RWPE2 (cell line): ENCODE results near the gene DPH7.
"Not testable (repeated sequence)": the region's sequence is repeated elsewhere in the genome, so short reads cannot be mapped to it uniquely, and the experiment has no call there.

Source experiments
- ATAC-seq: fragments of 200-7000 bp; cut with Tn5 transposase; 3 replicates; pipeline ENCODE4 v1.9.1; 2021; ENCODE audit warnings: low read depth
- DNase-seq: peaks from one replicate; pipeline ENCODE4 v3.0.0-alpha.2; 2020; ENCODE audit warnings: low spot score
- H3K27ac ChIP-seq: fragments of 450-650 bp; 2 replicates; pipeline ENCODE4 v1.5.1; 2017; ENCODE audit warnings: mild to moderate bottlenecking; ENCODE audit not compliant: poor library complexity, severe bottlenecking
- H3K27me3 ChIP-seq: fragments of 250-450 bp; sonication (Bioruptor Pico); 2 replicates; pipeline ENCODE4 v1.5.1; 2021; ENCODE audit warnings: mild to moderate bottlenecking, moderate library complexity; ENCODE audit not compliant: insufficient read depth, poor library complexity, severe bottlenecking
- H3K36me3 ChIP-seq: fragments of 250-450 bp; sonication (Bioruptor Pico); 2 replicates; pipeline ENCODE4 v1.5.1; 2020; ENCODE audit warnings: low read depth, mild to moderate bottlenecking, moderate library complexity
- H3K4me1 ChIP-seq: fragments of 250-450 bp; sonication (Bioruptor Pico); 2 replicates; pipeline ENCODE4 v1.5.1; 2021; ENCODE audit warnings: mild to moderate bottlenecking, moderate library complexity; ENCODE audit not compliant: insufficient read depth, poor library complexity, severe bottlenecking
- H3K4me3 ChIP-seq: fragments of 250-450 bp; sonication (Bioruptor Pico); 2 replicates; pipeline ENCODE4 v1.5.1; 2021; ENCODE audit warnings: mild to moderate bottlenecking, moderate library complexity; ENCODE audit not compliant: severe bottlenecking
- H3K9me3 ChIP-seq: fragments of 250-450 bp; sonication (Bioruptor Pico); 2 replicates; pipeline ENCODE4 v1.5.1; 2021; ENCODE audit warnings: mild to moderate bottlenecking, moderate library complexity; ENCODE audit not compliant: severe bottlenecking
- TF ChIP-seq, protein P1 (sequence below): fragments of 450-650 bp; IDR thresholded peaks from one replicate; pipeline ENCODE4 v1.5.1; 2017; ENCODE audit warnings: mild to moderate bottlenecking, moderate library complexity; ENCODE audit not compliant: poor library complexity, severe bottlenecking

The DPH7 gene

DNA sequence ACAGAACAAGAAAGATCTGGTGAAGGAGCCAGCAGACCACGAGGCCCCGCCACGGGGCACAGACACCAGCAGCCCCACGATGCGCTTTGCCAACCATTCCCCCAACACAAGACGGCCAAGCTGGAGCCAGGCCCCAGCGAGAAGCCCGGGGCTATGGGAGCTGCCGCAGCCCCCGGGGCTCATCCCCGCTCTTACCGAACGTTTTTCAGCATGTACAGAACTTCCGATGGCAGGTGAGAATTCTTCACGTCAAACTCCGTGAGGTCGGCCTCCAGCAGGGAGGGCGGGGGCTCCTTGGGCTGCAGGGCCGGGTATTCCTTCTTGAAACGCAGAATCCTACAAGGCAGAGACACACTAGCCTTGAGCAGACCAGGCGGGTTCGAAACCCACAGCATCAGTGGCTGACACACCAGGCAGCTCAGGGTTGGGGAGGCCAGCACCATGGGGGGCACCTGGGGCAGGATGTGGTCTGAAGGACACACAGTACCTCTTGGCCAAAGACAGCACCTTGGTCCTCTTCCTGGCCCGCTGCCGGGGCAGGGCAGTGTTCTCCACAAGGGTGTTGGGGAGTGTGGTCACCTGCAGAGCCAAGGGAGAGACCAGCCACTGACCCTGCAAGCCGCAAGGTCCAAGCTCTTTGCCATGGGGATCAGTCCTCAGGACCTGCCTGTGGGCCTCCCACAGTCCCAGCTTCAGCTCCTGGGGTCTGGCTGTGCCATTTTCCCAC lies 35.3 kb downstream of the DPH7 start:
- DNase-seq (no peak), ATAC-seq (no peak)
- Histone ChIP-seq H3K36me3 (no peaks in the 10 kb centered on the region), H3K27me3 (no peaks in the 10 kb centered on the region), H3K4me3 (no peak overlapping the region), H3K27ac (no peak overlapping the region), H3K9me3 (no peaks in the 10 kb centered on the region), H3K4me1 (no peaks in the 10 kb centered on the region)
- TF ChIP-seq, protein P1, sequence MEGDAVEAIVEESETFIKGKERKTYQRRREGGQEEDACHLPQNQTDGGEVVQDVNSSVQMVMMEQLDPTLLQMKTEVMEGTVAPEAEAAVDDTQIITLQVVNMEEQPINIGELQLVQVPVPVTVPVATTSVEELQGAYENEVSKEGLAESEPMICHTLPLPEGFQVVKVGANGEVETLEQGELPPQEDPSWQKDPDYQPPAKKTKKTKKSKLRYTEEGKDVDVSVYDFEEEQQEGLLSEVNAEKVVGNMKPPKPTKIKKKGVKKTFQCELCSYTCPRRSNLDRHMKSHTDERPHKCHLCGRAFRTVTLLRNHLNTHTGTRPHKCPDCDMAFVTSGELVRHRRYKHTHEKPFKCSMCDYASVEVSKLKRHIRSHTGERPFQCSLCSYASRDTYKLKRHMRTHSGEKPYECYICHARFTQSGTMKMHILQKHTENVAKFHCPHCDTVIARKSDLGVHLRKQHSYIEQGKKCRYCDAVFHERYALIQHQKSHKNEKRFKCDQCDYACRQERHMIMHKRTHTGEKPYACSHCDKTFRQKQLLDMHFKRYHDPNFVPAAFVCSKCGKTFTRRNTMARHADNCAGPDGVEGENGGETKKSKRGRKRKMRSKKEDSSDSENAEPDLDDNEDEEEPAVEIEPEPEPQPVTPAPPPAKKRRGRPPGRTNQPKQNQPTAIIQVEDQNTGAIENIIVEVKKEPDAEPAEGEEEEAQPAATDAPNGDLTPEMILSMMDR: no peak

DNA sequence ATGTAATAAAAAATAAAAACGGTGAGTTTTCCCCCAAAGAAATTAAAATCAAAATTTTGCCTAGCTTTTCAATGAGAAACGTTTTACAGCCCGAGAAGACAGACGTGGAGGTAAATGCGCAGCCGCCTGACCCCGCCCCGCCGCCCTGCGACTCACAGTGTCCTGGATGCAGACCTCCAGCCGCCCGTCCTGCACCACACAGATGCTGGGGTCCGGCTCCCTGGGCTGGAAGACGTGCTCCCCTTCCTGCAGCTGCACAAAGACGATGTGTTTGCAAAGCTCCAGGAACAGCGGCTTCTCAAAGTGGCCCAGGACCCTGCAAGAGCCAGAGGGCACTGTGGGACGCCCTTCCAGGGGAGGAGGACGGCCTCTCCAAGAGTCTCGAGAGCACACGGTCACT lies 36.2 kb downstream of the DPH7 start:
- H3K36me3 ChIP-seq: no peaks in the 10 kb centered on the region

DNA sequence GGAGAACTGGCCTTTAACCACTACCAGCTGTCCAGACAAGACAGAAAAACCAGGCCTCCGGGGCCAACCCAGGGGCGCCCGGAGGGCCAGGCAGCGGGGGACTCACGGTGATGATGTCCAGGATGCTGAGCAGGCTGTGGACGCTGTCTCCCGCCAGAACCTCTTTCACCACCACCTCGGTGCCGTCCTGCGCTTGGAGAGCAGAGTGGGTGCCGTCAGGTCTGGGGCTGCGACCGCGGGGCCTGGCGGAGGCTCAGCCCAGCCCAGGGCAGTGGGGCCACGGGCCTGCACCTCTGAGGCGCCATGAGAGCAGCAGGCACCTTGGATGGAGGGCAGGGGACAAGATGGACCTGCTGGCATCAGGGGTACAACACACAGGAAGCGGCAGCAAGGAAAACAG lies 38.2 kb downstream of the DPH7 start:
- TF ChIP-seq, protein P1: no peak
- ATAC-seq (no peak), DNase-seq (no peak)
- no peaks in the 10 kb centered on the region for H3K27me3 ChIP-seq
- H3K9me3 ChIP-seq: no peaks in the 10 kb centered on the region
- no peaks in the 10 kb centered on the region for H3K36me3 ChIP-seq
- H3K4me3 ChIP-seq: no peak overlapping the region
- H3K4me1 ChIP-seq: no peaks in the 10 kb centered on the region
- no peak overlapping the region for H3K27ac ChIP-seq

More for the DNA sequence above, 36.2 kb downstream of the DPH7 start:
- Histone ChIP-seq H3K27me3 (no peaks in the 10 kb centered on the region), H3K4me3 (no peak overlapping the region), H3K9me3 (no peaks in the 10 kb centered on the region), H3K27ac (no peak overlapping the region), H3K4me1 (no peaks in the 10 kb centered on the region)
- no peak for ATAC-seq
- no peak for DNase-seq
- TF ChIP-seq, protein P1: no peak

DNA sequence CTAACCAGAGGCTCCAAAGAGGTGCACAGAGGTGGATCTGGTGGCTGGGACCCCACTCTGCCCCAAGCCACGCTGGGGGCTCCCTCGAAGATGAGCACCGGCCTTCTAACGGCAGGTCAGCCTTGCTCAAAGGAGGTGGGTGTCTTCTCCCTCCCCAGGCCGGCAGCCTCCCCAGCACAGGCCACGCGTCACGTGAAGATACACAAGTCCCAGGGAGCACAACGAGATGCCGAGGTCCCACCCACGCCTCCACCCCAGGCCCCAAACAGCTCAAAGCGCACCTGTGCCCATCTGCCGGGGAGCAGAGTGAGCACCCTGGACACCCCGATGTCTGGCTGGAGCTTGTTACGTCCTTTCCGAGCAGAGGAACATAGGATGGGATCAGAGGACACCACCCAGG lies 40.7 kb downstream of the DPH7 start:
- Histone ChIP-seq H3K4me1 (no peaks in the 10 kb centered on the region), H3K4me3 (no peak overlapping the region), H3K27ac (no peak overlapping the region), H3K9me3 (no peaks in the 10 kb centered on the region), H3K36me3 (no peaks in the 10 kb centered on the region), H3K27me3 (no peaks in the 10 kb centered on the region)
- TF ChIP-seq, protein P1: no peak
- DNase-seq (no peak), ATAC-seq (no peak)

DNA sequence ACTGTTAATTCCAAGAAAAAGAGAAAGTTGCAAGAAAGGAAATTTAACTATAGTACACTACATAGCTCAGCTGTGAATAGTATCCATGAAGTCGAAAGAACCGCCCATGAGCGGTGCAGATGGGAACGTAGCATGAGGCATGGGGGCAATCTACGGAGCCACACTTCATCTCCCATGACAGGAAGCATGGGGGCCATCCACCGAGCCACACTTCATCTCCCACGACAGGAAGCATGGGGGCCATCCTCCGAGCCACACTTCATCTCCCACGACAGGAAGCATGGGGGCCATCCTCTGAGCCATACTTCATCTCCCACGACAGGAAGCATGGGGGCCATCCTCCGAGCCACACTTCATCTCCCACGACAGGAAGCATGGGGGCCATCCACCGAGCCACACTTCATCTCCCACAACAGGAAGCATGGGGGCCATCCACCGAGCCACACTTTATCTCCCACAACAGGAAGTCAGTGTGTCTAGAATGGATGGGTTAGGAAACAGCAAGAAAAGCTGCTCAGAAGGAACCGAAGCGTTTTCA lies 42.1 kb downstream of the DPH7 start:
- not testable (repeated sequence) for H3K27me3 ChIP-seq, H3K4me3 ChIP-seq, H3K9me3 ChIP-seq, ATAC-seq, H3K36me3 ChIP-seq, DNase-seq, H3K27ac ChIP-seq, H3K4me1 ChIP-seq
